Liver (tissue), 9 donors: ENCODE results near the gene OPN1LW. TPM values are rescaled to one million over a fixed set of nuclear protein-coding genes. Genes with fewer than 3 reads are reported as not detected.
A peak's percentile ranks its signal among the peaks of the same experiment; 100 is the strongest.

Experiments
- DNase-seq: peaks from one replicate; pipeline ENCODE4 v3.0.0-alpha.2; 2017; ENCODE audit warnings: low spot score
- H3K27ac ChIP-seq, 2 donors: one replicate each; pipeline ENCODE4 v1.7.0; 2013; ENCODE audit warnings: inconsistent platforms in 2 of 2, low read length in 2 of 2, control low read depth in 1 of 2, low read depth in 1 of 2, mild to moderate bottlenecking in 1 of 2
- H3K27me3 ChIP-seq, 4 donors: one replicate each; pipeline versions ENCODE4 v1.6.1 to v1.7.0; 2013; ENCODE audit warnings: low read length in 3 of 4, inconsistent platforms in 1 of 4, mild to moderate bottlenecking in 1 of 4, moderate library complexity in 1 of 4; ENCODE audit not compliant: control insufficient read depth in 4 of 4, insufficient read depth in 4 of 4
- H3K36me3 ChIP-seq, 4 donors: one replicate each; pipeline versions ENCODE4 v1.6.1 to v1.7.0; 2013; ENCODE audit warnings: low read length in 3 of 4, mild to moderate bottlenecking in 3 of 4, low read depth in 1 of 4, moderate library complexity in 1 of 4; ENCODE audit not compliant: control insufficient read depth in 4 of 4, insufficient read depth in 3 of 4
- H3K4me1 ChIP-seq, 4 donors: one replicate each; pipeline versions ENCODE4 v1.6.1 to v1.7.0; 2013; ENCODE audit warnings: low read length in 3 of 4, mild to moderate bottlenecking in 3 of 4, moderate library complexity in 1 of 4; ENCODE audit not compliant: control insufficient read depth in 4 of 4, insufficient read depth in 4 of 4
- H3K4me3 ChIP-seq, 3 donors: one replicate each; pipeline versions ENCODE4 v1.6.1 to v1.7.0; 2013; ENCODE audit warnings: low read length in 3 of 3, control low read depth in 1 of 3, low read depth in 1 of 3, mild to moderate bottlenecking in 1 of 3
- H3K9ac ChIP-seq, 2 donors: one replicate each; pipeline ENCODE4 v1.7.0; 2013; ENCODE audit warnings: low read length in 2 of 2, mild to moderate bottlenecking in 2 of 2, moderate library complexity in 2 of 2, control low read depth in 1 of 2, low read depth in 1 of 2
- H3K9me3 ChIP-seq, 4 donors: one replicate each; pipeline versions ENCODE4 v1.6.1 to v1.7.0; 2013; ENCODE audit warnings: low read length in 3 of 4; ENCODE audit not compliant: control insufficient read depth in 4 of 4
- CTCF ChIP-seq: fragments of 150-350 bp; IDR thresholded peaks from 2 replicates; pipeline ENCODE4 v1.5.1; 2017; ENCODE audit warnings: improper control_type of control experiment, low read depth, low read length; ENCODE audit not compliant: missing input control
- FOXA2 ChIP-seq: IDR thresholded peaks from 2 replicates; pipeline ENCODE4 v1.6.1; 2016; ENCODE audit warnings: antibody characterized with exemption
- GABPA ChIP-seq, 2 donors: IDR thresholded peaks in 1 of 2; conservative IDR thresholded peaks in 1 of 2; 2 replicates each; pipeline ENCODE4 v1.6.1; 2016; ENCODE audit warnings: antibody characterized with exemption in 2 of 2, mild to moderate bottlenecking in 1 of 2, moderate library complexity in 1 of 2
- HNF4A ChIP-seq, 2 donors: conservative IDR thresholded peaks; 2 replicates each; pipeline ENCODE4 v1.6.1; 2016; ENCODE audit warnings: antibody characterized with exemption in 2 of 2, mild to moderate bottlenecking in 2 of 2
- RAD21 ChIP-seq, 2 donors: IDR thresholded peaks; 2 replicates each; pipeline ENCODE4 v1.6.1; 2016; ENCODE audit warnings: antibody characterized with exemption in 2 of 2, mild to moderate bottlenecking in 2 of 2
- REST ChIP-seq: IDR thresholded peaks from 2 replicates; pipeline ENCODE4 v1.6.1; 2016; ENCODE audit warnings: antibody characterized with exemption, mild to moderate bottlenecking
- RXRA ChIP-seq, 2 donors: IDR thresholded peaks; 2 replicates each; pipeline ENCODE4 v1.6.1; 2017 to 2018; ENCODE audit warnings: antibody characterized with exemption in 2 of 2, mild to moderate bottlenecking in 1 of 2
- TAF1 ChIP-seq: conservative IDR thresholded peaks from 2 replicates; pipeline ENCODE4 v1.6.1; 2016; ENCODE audit warnings: antibody characterized with exemption, mild to moderate bottlenecking
- YY1 ChIP-seq: IDR thresholded peaks from 2 replicates; pipeline ENCODE4 v1.6.1; 2016; ENCODE audit warnings: antibody characterized with exemption, mild to moderate bottlenecking
- WGBS: extraction: QIAGEN DNeasy Blood & Tissue Kit; methylation state at CpG from one replicate; pipeline ENCODE4 v1.1.7; 2013; 5-methylcytosine and 5-hydroxymethylcytosine counted together
- polyA plus RNA-seq, 2 donors: library from polyadenylated mRNA; stranded (reverse) in 1 of 2; unstranded in 1 of 2; fragments of 200-250 nt in 1 of 2; fragments of >200 nt in 1 of 2; fragmentation: Nextera tagmentation in 1 of 2; extraction: Ambion mirVana in 1 of 2; gene quantifications; one replicate each; pipeline versions ENCODE4 v1.2.1 to v1.2.3, GENCODE V29; 2013 to 2015
- total RNA-seq, 2 donors: library from RNA; depleted of rRNA; stranded (reverse); fragments of >200 nt; gene quantifications; one replicate each; pipeline ENCODE4 v1.2.3, GENCODE V29; 2014
- donor health status: healthy.
- donor health status: healthy.
- donor health status: healthy.
- donor health status: healthy.
- donor health status: healthy.

The OPN1LW gene
- total and polyA plus RNA-seq, 4 donors = not detected

- TF ChIP-seq RXRA (IDR thresholded peaks at IDR 0.05) (no peak), HNF4A (conservative IDR thresholded peaks at IDR 0.05) (no peak), YY1 (no peak)
- DNase-seq = no peak
- 18% methylated on average over 31 of the region's 31 CpGs for WGBS
Observed at GRCh38 chrX:154096140-154097002, 47.7 kb upstream of the OPN1LW start.

GRCh38 chrX:154097003-154097588, 46.9 kb upstream of the OPN1LW start:
- peak; percentile 67 for DNase-seq
- Histone ChIP-seq H3K4me3 (peak overlapping the region; percentile 64 to 91 (median 67)), H3K9me3 (no peaks in the 10 kb centered on the region), H3K27ac (peak overlapping the region; percentile 72 to 78), H3K27me3 (no peaks in the 10 kb centered on the region), H3K36me3 (no peaks in the 10 kb centered on the region), H3K9ac (peak overlapping the region; percentile 5 to 55), H3K4me1 (peaks cover 0 to 34% (median 24%) of the 10 kb centered on the region in 4 donors)
- under 1% methylated on average over 71 of the region's 80 CpGs for WGBS
- TF ChIP-seq GABPA (IDR thresholded peaks at IDR 0.05 in 1 of 2, conservative IDR thresholded peaks at IDR 0.05 in 1 of 2) (no peak), RXRA (IDR thresholded peaks at IDR 0.05) (no peak), TAF1 (no peak), FOXA2 (no peak), CTCF (no peak), HNF4A (conservative IDR thresholded peaks at IDR 0.05) (no peak), REST (no peak), RAD21 (IDR thresholded peaks at IDR 0.05) (no peak), YY1 (no peak)

More at GRCh38 chrX:154096140-154097002, 47.7 kb upstream of the OPN1LW start:
- peak overlapping the region; percentile 5 to 55 for H3K9ac ChIP-seq
- H3K36me3 ChIP-seq = peaks cover 0 to 3% (median 0%) of the 10 kb centered on the region in 4 donors
- peaks cover 2 to 34% (median 24%) of the 10 kb centered on the region in 4 donors for H3K4me1 ChIP-seq
- H3K9me3 ChIP-seq = no peaks in the 10 kb centered on the region
- H3K27ac ChIP-seq = peak overlapping the region; percentile 72 to 78
- H3K4me3 ChIP-seq = peak overlapping the region; percentile 64 to 91 (median 67)
- H3K27me3 ChIP-seq = no peaks in the 10 kb centered on the region
